Measurements from ENCODE around the gene POLR3H.
"Not testable (repeated sequence)": the region's sequence is repeated elsewhere in the genome, so short reads cannot be mapped to it uniquely, and the experiment has no call there.

POLR3H gene

GRCh38 chr22:41573677-41574076 is 29.4 kb upstream of the POLR3H start:
- DNase-seq (ENCODE audit: low spot score) (no peak), ATAC-seq (ENCODE audit: low read depth) (no peak)
- Histone ChIP-seq H3K27me3 (ENCODE audit: insufficient read depth, poor library complexity, severe bottlenecking) (no peaks in the 10 kb centered on the region), H3K4me1 (ENCODE audit: insufficient read depth, poor library complexity, severe bottlenecking) (no peaks in the 10 kb centered on the region), H3K9me3 (ENCODE audit: severe bottlenecking) (no peaks in the 10 kb centered on the region), H3K36me3 (ENCODE audit: low read depth) (peaks cover 7% of the 10 kb centered on the region; the same call in 1 of the 2 replicates), H3K27ac (ENCODE audit: poor library complexity, severe bottlenecking) (no peak overlapping the region), H3K4me3 (ENCODE audit: severe bottlenecking) (no peak overlapping the region)
- TF ChIP-seq, protein P1, sequence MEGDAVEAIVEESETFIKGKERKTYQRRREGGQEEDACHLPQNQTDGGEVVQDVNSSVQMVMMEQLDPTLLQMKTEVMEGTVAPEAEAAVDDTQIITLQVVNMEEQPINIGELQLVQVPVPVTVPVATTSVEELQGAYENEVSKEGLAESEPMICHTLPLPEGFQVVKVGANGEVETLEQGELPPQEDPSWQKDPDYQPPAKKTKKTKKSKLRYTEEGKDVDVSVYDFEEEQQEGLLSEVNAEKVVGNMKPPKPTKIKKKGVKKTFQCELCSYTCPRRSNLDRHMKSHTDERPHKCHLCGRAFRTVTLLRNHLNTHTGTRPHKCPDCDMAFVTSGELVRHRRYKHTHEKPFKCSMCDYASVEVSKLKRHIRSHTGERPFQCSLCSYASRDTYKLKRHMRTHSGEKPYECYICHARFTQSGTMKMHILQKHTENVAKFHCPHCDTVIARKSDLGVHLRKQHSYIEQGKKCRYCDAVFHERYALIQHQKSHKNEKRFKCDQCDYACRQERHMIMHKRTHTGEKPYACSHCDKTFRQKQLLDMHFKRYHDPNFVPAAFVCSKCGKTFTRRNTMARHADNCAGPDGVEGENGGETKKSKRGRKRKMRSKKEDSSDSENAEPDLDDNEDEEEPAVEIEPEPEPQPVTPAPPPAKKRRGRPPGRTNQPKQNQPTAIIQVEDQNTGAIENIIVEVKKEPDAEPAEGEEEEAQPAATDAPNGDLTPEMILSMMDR (IDR thresholded peaks at IDR 0.05; ENCODE audit: poor library complexity, severe bottlenecking) = no peak

- H3K9me3 ChIP-seq (ENCODE audit: severe bottlenecking); H3K4me1 ChIP-seq (ENCODE audit: insufficient read depth, poor library complexity, severe bottlenecking); DNase-seq (ENCODE audit: low spot score); H3K27ac ChIP-seq (ENCODE audit: poor library complexity, severe bottlenecking); H3K27me3 ChIP-seq (ENCODE audit: insufficient read depth, poor library complexity, severe bottlenecking); H3K4me3 ChIP-seq (ENCODE audit: severe bottlenecking); ATAC-seq (ENCODE audit: low read depth); H3K36me3 ChIP-seq (ENCODE audit: low read depth): not testable (repeated sequence)
These were observed 28.0 kb upstream of the POLR3H start for GRCh38 chr22:41572305-41572704.

GRCh38 chr22:41571786-41572185 is 27.5 kb upstream of the POLR3H start:
- no peak overlapping the region for H3K27ac ChIP-seq (ENCODE audit: poor library complexity, severe bottlenecking)
- H3K36me3 ChIP-seq (ENCODE audit: low read depth) = peaks cover 3% of the 10 kb centered on the region; the same call in 1 of the 2 replicates
- no peaks in the 10 kb centered on the region for H3K27me3 ChIP-seq (ENCODE audit: insufficient read depth, poor library complexity, severe bottlenecking)
- no peaks in the 10 kb centered on the region for H3K4me1 ChIP-seq (ENCODE audit: insufficient read depth, poor library complexity, severe bottlenecking)
- H3K4me3 ChIP-seq (ENCODE audit: severe bottlenecking) = no peak overlapping the region
- DNase-seq (ENCODE audit: low spot score) = no peak
- TF ChIP-seq, protein P1 (IDR thresholded peaks at IDR 0.05; ENCODE audit: poor library complexity, severe bottlenecking) = no peak
- ATAC-seq (ENCODE audit: low read depth) = no peak
- no peaks in the 10 kb centered on the region for H3K9me3 ChIP-seq (ENCODE audit: severe bottlenecking)

DNA sequence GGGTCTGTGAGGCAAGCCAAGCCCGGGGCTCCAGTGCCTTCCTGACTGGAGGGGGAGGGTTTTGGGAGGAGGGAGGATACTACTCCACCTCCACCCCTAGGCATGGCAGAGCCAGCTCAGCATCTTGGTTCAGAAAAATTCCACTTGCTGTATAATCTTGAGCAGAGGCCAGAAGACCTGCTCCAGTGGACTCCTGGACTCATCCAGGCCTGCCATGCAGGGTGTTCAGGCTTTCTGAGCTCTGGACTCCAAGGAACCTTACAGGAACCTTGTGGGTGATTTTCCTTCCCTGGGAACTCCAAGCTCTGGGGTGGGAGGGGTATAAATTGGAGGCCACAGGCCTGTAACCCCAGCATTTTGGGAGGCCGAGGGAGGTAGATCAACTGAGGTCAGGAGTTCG is 26.0 kb upstream of the POLR3H start:
- ATAC-seq (ENCODE audit: low read depth) = no peak
- peaks cover 4% of the 10 kb centered on the region for H3K4me1 ChIP-seq (ENCODE audit: insufficient read depth, poor library complexity, severe bottlenecking)
- TF ChIP-seq, protein P1 (IDR thresholded peaks at IDR 0.05; ENCODE audit: poor library complexity, severe bottlenecking) = no peak
- H3K36me3 ChIP-seq (ENCODE audit: low read depth) = no peaks in the 10 kb centered on the region
- no peaks in the 10 kb centered on the region for H3K27me3 ChIP-seq (ENCODE audit: insufficient read depth, poor library complexity, severe bottlenecking)
- H3K4me3 ChIP-seq (ENCODE audit: severe bottlenecking) = no peak overlapping the region
- H3K9me3 ChIP-seq (ENCODE audit: severe bottlenecking) = no peaks in the 10 kb centered on the region
- DNase-seq (ENCODE audit: low spot score) = no peak
- no peak overlapping the region for H3K27ac ChIP-seq (ENCODE audit: poor library complexity, severe bottlenecking)

- peaks cover 12% of the 10 kb centered on the region for H3K4me1 ChIP-seq (ENCODE audit: insufficient read depth, poor library complexity, severe bottlenecking)
- no peaks in the 10 kb centered on the region for H3K27me3 ChIP-seq (ENCODE audit: insufficient read depth, poor library complexity, severe bottlenecking)
- no peaks in the 10 kb centered on the region for H3K9me3 ChIP-seq (ENCODE audit: severe bottlenecking)
- no peak overlapping the region for H3K4me3 ChIP-seq (ENCODE audit: severe bottlenecking)
- TF ChIP-seq, protein P1 (IDR thresholded peaks at IDR 0.05; ENCODE audit: poor library complexity, severe bottlenecking) = no peak
- no peak for DNase-seq (ENCODE audit: low spot score)
- no peaks in the 10 kb centered on the region for H3K36me3 ChIP-seq (ENCODE audit: low read depth)
- no peak for ATAC-seq (ENCODE audit: low read depth)
- no peak overlapping the region for H3K27ac ChIP-seq (ENCODE audit: poor library complexity, severe bottlenecking)
These were observed 24.5 kb upstream of the POLR3H start for GRCh38 chr22:41568811-41569210.

All from RWPE2 (cell line).